Measurements from ENCODE around the gene NEU2.

Gene NEU2

GRCh38 chr2:233022561-233022960 lies 9.9 kb upstream of the NEU2 start:
- TF ChIP-seq, protein P1, sequence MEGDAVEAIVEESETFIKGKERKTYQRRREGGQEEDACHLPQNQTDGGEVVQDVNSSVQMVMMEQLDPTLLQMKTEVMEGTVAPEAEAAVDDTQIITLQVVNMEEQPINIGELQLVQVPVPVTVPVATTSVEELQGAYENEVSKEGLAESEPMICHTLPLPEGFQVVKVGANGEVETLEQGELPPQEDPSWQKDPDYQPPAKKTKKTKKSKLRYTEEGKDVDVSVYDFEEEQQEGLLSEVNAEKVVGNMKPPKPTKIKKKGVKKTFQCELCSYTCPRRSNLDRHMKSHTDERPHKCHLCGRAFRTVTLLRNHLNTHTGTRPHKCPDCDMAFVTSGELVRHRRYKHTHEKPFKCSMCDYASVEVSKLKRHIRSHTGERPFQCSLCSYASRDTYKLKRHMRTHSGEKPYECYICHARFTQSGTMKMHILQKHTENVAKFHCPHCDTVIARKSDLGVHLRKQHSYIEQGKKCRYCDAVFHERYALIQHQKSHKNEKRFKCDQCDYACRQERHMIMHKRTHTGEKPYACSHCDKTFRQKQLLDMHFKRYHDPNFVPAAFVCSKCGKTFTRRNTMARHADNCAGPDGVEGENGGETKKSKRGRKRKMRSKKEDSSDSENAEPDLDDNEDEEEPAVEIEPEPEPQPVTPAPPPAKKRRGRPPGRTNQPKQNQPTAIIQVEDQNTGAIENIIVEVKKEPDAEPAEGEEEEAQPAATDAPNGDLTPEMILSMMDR (IDR thresholded peaks at IDR 0.05), result no peak

DNA sequence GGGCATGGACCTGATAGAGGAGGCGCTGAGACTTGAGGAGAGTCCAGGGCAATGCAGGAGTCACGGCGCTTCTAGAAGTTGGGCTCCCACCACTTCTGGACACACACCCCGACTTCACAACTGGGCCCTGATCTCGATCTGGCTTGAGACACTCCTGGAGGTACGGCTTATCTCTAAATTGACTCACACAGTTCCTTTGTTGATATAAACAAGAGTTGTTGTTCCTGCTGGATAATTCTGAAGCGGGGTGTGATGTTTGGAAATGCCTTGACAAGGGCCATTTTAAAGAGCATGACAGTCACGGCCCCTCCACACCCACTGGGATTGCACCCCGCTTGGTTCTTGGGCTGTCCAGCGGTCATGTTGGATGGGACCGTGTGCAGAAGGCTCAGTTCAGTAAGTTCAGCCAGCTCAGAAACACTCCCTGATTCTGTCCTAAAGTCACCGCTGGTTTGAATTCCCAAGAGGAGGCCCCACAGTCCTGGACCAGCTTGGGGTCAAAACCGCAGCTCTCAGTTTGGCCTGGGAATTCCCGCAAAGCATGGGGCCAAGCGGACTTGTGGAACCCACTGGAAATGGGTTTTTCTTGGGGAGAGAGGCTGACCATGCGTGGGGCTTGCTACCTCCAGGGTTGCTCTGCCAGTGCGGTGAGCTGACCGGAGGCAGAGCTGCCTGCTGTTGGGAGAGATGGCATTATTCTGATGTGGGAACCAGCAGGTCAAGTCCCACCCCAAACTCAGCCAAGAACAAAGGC lies 9.3 kb upstream of the NEU2 start:
- TF ChIP-seq, protein P1 (IDR thresholded peaks at IDR 0.05), result no peak

DNA sequence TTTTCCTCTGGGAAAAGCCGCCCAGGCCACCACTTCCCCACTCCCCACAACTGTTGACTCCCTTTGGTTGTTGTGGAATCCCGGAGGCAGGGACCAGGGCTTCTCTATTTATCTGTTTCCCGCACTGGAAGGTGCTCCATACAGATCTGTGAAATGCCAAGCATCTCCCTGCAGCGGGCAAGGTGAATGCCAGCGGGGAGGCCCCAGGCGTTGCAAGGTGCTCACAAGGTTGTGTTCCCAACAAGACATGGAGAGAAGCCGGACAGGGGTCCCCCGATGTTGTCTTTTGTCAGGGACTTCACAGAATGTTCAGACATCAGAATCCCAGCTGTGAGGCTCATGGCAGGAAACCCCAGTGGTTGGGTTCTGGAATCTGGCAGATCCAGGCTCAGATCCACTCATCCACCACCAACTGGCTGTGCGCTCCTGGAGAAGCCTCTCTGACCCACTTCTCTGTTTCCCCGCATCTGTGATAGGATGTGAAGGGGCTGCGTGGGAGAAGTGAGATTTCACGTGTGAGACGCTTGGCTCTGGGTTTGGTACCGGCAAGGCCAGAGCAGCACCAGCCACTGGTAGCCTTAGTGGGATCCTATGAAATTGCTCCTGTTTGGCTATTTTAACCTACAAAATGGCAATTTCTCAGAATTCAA lies 8.6 kb upstream of the NEU2 start:
- TF ChIP-seq, protein P1 (IDR thresholded peaks at IDR 0.05), result no peak

DNA sequence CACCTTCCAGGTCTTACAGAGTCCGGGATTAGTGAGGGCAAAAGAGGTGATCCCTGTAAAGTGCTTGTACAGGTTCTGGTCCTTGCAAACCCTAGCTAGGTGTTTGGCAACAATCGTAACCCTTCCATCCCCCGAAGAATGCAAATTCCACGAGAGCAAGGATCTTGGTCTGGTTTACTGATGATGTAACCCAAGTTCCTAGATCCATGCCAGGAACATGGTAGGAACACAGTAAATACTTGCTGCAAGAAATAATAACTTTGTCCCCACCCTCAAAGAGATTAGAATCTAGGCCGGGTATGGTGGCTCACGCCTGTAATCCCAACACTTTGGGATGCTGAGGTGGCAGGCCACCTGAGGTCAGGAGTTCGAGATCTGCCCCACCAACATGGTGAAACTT lies 6.8 kb upstream of the NEU2 start:
- TF ChIP-seq, protein P1 (IDR thresholded peaks at IDR 0.05), result no peak

- TF ChIP-seq, protein P1 (IDR thresholded peaks at IDR 0.05), result no peak
These were observed 6.2 kb upstream of the NEU2 start for GRCh38 chr2:233026198-233026813.

DNA sequence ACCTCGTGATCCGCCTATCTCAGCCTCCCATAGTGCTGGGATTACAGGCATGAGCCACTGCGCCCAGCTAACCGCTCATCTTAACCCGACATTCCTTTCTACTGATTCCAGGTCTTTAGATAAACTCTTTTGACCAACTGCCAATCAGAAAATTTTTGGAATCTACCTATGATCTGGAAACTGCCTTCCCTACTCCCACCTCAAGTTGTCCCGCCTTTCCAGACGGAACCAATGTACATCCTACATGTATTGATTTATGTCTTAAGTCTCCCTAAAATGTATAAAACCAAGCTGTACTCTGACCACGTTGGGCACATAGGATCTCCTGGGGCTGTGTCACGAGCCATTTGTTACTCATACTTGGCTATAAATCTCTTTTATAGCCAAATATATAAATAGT lies 3.2 kb upstream of the NEU2 start:
- TF ChIP-seq, protein P1 (IDR thresholded peaks at IDR 0.05), result no peak

DNA sequence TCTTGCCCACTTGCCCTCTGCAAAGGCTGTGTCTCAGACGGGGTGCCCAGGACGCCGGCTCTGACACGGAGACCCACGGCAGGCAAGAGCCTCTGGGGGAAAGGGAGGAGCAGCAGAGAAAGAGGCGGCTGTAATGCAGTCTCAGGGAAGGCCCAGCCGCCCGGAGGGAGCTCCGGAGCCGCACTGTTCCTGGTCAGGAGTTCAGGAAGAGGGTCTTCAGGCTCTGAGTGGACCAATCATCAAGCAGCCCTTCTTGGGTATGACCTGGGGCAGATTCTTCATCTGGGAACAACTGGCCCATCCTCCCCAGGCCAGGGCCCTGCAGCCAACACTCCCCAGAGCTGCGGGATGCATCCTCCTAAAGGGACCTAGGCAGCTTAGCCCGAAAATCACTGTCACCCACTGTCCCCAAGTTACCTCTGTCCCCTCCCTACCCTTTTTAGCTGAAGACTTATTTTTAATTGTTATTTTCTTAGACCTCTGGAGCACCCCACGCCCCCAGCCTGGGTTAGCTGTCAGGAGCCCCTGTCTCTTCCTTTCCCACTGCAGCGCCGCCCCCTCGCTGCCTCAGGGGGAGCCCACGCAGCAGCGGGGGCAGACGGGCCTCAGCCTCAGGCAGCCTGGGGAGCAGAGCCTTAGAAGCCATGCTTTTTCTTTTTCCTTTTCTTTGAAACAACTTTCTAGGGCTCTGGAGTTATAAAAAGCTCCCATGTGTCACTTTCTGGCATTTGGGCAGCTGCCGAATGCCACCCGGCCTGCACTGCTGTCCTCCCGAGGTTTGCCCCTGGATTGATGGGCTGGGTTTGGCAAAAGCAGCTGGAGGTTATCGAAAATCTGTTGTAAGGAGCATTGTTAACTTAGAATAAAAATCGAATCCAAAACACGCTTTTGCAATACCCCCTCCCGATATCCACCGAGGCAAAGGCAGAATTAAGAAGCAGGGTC lies 644 bp upstream of the NEU2 start:
- TF ChIP-seq, protein P1 (IDR thresholded peaks at IDR 0.05), result no peak

Measured in LNCAP (cell line).